Suprapubic skin (tissue), 3 donors: ENCODE measurements around the gene PGBD5.

ENCODE experiments used
- CTCF ChIP-seq, 2 donors: fragments of 200-600 bp in 1 of 2; fragments of 450-650 bp in 1 of 2; sonication (generic) in 1 of 2; IDR thresholded peaks; one replicate each; pipeline ENCODE4 v1.5.1; 2016 to 2019; ENCODE audit warnings: antibody characterized with exemption in 2 of 2, mild to moderate bottlenecking in 1 of 2, moderate library complexity in 1 of 2
- EP300 ChIP-seq: sonication (generic); formaldehyde crosslinking; IDR thresholded peaks from one replicate; pipeline ENCODE4 v1.6.1; 2017; ENCODE audit warnings: antibody characterized with exemption
- POLR2A ChIP-seq, 2 donors: fragments of 450-650 bp; IDR thresholded peaks; one replicate each; pipeline ENCODE4 v1.6.1; 2017; ENCODE audit warnings: antibody characterized with exemption in 2 of 2, mild to moderate bottlenecking in 2 of 2, moderate library complexity in 2 of 2

GRCh38 chr1:230362949-230363348 lies 63.2 kb downstream of the PGBD5 start:
- TF ChIP-seq CTCF (IDR thresholded peaks at IDR 0.05): no peak
- no peak for TF ChIP-seq EP300
- TF ChIP-seq POLR2A (IDR thresholded peaks at IDR 0.05): no peak
